ENCODE results near the gene KLK6. TPM values are rescaled to one million over a fixed set of nuclear protein-coding genes. Genes with fewer than 3 reads are reported as not detected.

KLK6 gene
- total RNA-seq, 2 donors from 2014 or later: 1.8 TPM; not detected in 1

- H3K4me1 ChIP-seq (replicated peaks): peaks cover 4% of the 10 kb centered on the region
- no peak overlapping the region for H3K27ac ChIP-seq
- DNase-seq (ENCODE audit: low spot score): no peak
- 84% methylated on average over 2 of the region's 2 CpGs for WGBS
- no peaks in the 10 kb centered on the region for H3K36me3 ChIP-seq
- TF ChIP-seq POLR2A (IDR thresholded peaks at IDR 0.05) (no peak), CTCF (IDR thresholded peaks at IDR 0.05) (no peak), POLR2AphosphoS5 (IDR thresholded peaks at IDR 0.05) (no peak)
- no peak overlapping the region for H3K4me3 ChIP-seq
- H3K9me3 ChIP-seq: no peaks in the 10 kb centered on the region
- intact Hi-C loops (cut with DNase I): no loop called here
- no peaks in the 10 kb centered on the region for H3K27me3 ChIP-seq (replicated peaks; ENCODE audit: insufficient read depth)
These were observed 43.7 kb downstream of the KLK6 start for GRCh38 chr19:50925734-50926133.

- intact Hi-C loops (cut with DNase I): no loop called here
- 58% methylated on average over 6 of the region's 6 CpGs for WGBS
- peaks cover 4% of the 10 kb centered on the region for H3K4me1 ChIP-seq (replicated peaks)
- no peak overlapping the region for H3K27ac ChIP-seq
- no peak overlapping the region for H3K4me3 ChIP-seq
- DNase-seq (ENCODE audit: low spot score): no peak
- H3K27me3 ChIP-seq (replicated peaks; ENCODE audit: insufficient read depth): no peaks in the 10 kb centered on the region
- TF ChIP-seq POLR2AphosphoS5 (IDR thresholded peaks at IDR 0.05) (no peak), CTCF (IDR thresholded peaks at IDR 0.05) (no peak), POLR2A (IDR thresholded peaks at IDR 0.05) (no peak)
- no peaks in the 10 kb centered on the region for H3K36me3 ChIP-seq
- no peaks in the 10 kb centered on the region for H3K9me3 ChIP-seq
These were observed 44.8 kb downstream of the KLK6 start for GRCh38 chr19:50924586-50924985.

- 30% methylated on average over 21 of the region's 21 CpGs for WGBS
- Histone ChIP-seq H3K4me1 (replicated peaks) (peaks cover 4% of the 10 kb centered on the region), H3K27me3 (replicated peaks; ENCODE audit: insufficient read depth) (no peaks in the 10 kb centered on the region), H3K4me3 (no peak overlapping the region), H3K36me3 (no peaks in the 10 kb centered on the region), H3K27ac (peak overlapping the region; percentile 43 to 48), H3K9me3 (no peaks in the 10 kb centered on the region)
- intact Hi-C loops (cut with DNase I): no loop called here
- peak; percentile 85 for DNase-seq (ENCODE audit: low spot score)
- TF ChIP-seq POLR2AphosphoS5 (IDR thresholded peaks at IDR 0.05) (peak; percentile 56), POLR2A (IDR thresholded peaks at IDR 0.05) (no peak), CTCF (IDR thresholded peaks at IDR 0.05) (peak; percentile 68 to 89 (median 86))
These were observed 47.0 kb downstream of the KLK6 start for GRCh38 chr19:50922317-50922853.

- H3K27me3 ChIP-seq (replicated peaks; ENCODE audit: insufficient read depth): no peaks in the 10 kb centered on the region
- intact Hi-C loops (cut with DNase I): no loop called here
- H3K9me3 ChIP-seq: no peaks in the 10 kb centered on the region
- TF ChIP-seq CTCF (IDR thresholded peaks at IDR 0.05): no peak
- no peak for TF ChIP-seq POLR2AphosphoS5 (IDR thresholded peaks at IDR 0.05)
- TF ChIP-seq POLR2A (IDR thresholded peaks at IDR 0.05): no peak
- no peak overlapping the region for H3K4me3 ChIP-seq
- H3K36me3 ChIP-seq: no peaks in the 10 kb centered on the region
- H3K4me1 ChIP-seq (replicated peaks): peaks cover 4% of the 10 kb centered on the region
- WGBS: 9% methylated on average over 12 of the region's 12 CpGs
- peak overlapping the region; percentile 43 to 48 for H3K27ac ChIP-seq
- DNase-seq (ENCODE audit: low spot score): no peak
These were observed 47.7 kb downstream of the KLK6 start for GRCh38 chr19:50921426-50922316.
